ENCODE data around the gene RHEBL1. TPM values are rescaled to one million over a fixed set of nuclear protein-coding genes. Genes with fewer than 3 reads are reported as not detected.
A peak's percentile ranks its signal among the peaks of the same experiment; 100 is the strongest.

Gene RHEBL1
- polyA plus RNA-seq, 3 donors: 0.17 to 0.96 (median 0.50) TPM

DNA sequence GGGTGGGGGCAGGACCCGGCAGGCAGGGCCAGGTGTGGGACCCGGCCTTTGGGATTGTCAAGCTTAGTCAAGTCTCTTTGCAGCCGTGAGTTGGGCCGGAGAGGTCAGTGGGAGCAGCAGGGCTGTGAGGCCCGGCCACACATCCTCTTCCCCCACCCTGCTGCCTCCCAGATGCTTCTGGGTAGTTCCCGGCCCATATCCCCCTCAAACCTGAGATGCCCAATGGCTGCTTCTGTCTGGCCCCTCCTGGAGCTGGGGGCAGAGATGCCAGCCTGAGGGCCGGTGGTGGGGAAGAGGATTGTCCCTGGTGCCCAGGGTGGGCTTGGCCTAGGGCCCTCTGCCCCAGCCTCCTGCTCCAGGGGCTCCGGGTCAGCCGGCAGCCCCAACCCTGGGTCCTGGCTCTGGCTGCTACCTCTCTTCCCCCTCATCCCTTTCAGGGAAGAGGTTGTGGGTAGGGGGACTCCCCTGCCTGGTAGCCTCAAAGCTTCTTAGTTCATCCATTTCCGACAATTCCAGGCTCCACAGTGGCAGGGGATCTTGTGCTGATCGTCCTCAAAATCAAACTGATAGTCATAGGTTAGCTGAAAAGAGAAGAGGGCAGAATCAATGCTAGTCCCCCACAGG, 48.4 kb downstream of the RHEBL1 start:
- Mint-ChIP-seq H3K4me1 (peaks cover 27% of the 10 kb centered on the region), H3K27me3 (ENCODE audit: low read depth in 3 of 3) (peaks cover 0 to 1% (median 0%) of the 10 kb centered on the region in 3 donors), H3K9me3 (peaks cover 0 to 2% (median 0%) of the 10 kb centered on the region in 7 donors), H3K27ac (peak overlapping the region in 5 of 7 donors; percentile 25 to 91 (median 78)), H3K4me3 (no peak overlapping the region), H3K36me3 (peaks cover 54 to 61% of the 10 kb centered on the region in 2 donors)
- H3K4me3 ChIP-seq (replicated peaks in 1 of 3; ENCODE audit: low read depth in 2 of 3, low read length in 3 of 3): no peak overlapping the region
- WGBS (ENCODE audit: insufficient coverage): 100% methylated on average over 2 of the region's 11 CpGs
- DNase-seq: no peak
- no peak overlapping the region for H3K9ac ChIP-seq (ENCODE audit: insufficient read depth, low read length, poor library complexity, severe bottlenecking)
- peaks cover 30% of the 10 kb centered on the region for H3K79me2 ChIP-seq (ENCODE audit: insufficient read depth, low read length)
- intact Hi-C loops (cut with micrococcal nuclease): no loop called here
- H3K9me3 ChIP-seq (replicated peaks in 1 of 2; ENCODE audit: control insufficient read depth in 1 of 2, insufficient read depth in 1 of 2, low read length in 2 of 2): no peaks in the 10 kb centered on the region
- H3K27ac ChIP-seq (ENCODE audit: low read depth in 1 of 2, low read length in 2 of 2): peak overlapping the region in 1 of 2 donors; percentile 100
- TF ChIP-seq, protein P1, sequence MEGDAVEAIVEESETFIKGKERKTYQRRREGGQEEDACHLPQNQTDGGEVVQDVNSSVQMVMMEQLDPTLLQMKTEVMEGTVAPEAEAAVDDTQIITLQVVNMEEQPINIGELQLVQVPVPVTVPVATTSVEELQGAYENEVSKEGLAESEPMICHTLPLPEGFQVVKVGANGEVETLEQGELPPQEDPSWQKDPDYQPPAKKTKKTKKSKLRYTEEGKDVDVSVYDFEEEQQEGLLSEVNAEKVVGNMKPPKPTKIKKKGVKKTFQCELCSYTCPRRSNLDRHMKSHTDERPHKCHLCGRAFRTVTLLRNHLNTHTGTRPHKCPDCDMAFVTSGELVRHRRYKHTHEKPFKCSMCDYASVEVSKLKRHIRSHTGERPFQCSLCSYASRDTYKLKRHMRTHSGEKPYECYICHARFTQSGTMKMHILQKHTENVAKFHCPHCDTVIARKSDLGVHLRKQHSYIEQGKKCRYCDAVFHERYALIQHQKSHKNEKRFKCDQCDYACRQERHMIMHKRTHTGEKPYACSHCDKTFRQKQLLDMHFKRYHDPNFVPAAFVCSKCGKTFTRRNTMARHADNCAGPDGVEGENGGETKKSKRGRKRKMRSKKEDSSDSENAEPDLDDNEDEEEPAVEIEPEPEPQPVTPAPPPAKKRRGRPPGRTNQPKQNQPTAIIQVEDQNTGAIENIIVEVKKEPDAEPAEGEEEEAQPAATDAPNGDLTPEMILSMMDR (IDR thresholded peaks at IDR 0.05): no peak
- peaks cover 56 to 59% of the 10 kb centered on the region in 2 donors for H3K36me3 ChIP-seq (replicated peaks in 1 of 2; ENCODE audit: control insufficient read depth in 1 of 2, insufficient read depth in 2 of 2, low read length in 2 of 2)
- peaks cover 25 to 28% of the 10 kb centered on the region in 2 donors for H3K4me1 ChIP-seq (ENCODE audit: control insufficient read depth in 1 of 2, insufficient read depth in 2 of 2, low read length in 2 of 2)
- H3K27me3 ChIP-seq (ENCODE audit: control insufficient read depth in 2 of 2, insufficient read depth in 2 of 2, low read length in 2 of 2): no peaks in the 10 kb centered on the region
- H3K4me2 ChIP-seq (replicated peaks; ENCODE audit: extremely low read depth, low read length, poor library complexity, severe bottlenecking): no peak overlapping the region
- no peak overlapping the region for H2AFZ ChIP-seq (ENCODE audit: insufficient read depth, low read depth, low read length, poor library complexity, severe bottlenecking)
- H4K20me1 ChIP-seq (ENCODE audit: insufficient read depth, low read length): peaks cover 27% of the 10 kb centered on the region

DNA sequence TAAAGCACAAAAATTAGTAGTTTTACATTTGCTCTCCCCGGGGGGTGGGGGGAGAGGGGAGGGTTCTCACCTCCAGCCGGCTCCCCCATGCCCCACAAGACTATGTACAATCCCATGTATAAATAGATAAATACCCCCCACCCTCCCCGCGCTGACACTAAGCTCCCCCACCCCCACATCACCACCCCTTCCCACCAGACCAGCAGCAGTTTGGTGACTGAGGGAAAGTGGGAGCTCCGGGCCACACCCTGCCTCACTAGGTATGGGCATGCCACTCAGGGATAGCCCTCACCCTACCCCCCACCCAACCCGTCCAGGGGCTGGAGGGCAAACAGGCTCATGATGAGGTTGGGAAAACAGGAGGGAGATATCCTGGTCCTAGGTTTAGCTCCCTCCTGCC, 49.3 kb downstream of the RHEBL1 start:
- no peak overlapping the region for H3K4me3 ChIP-seq (replicated peaks in 1 of 3; ENCODE audit: low read depth in 2 of 3, low read length in 3 of 3)
- peak overlapping the region in 6 of 7 donors; percentile 23 to 82 (median 69) for H3K27ac Mint-ChIP-seq
- peaks cover 25 to 28% of the 10 kb centered on the region in 2 donors for H3K4me1 ChIP-seq (ENCODE audit: control insufficient read depth in 1 of 2, insufficient read depth in 2 of 2, low read length in 2 of 2)
- H3K9me3 ChIP-seq (replicated peaks in 1 of 2; ENCODE audit: control insufficient read depth in 1 of 2, insufficient read depth in 1 of 2, low read length in 2 of 2): no peaks in the 10 kb centered on the region
- TF ChIP-seq, protein P1 (IDR thresholded peaks at IDR 0.05): no peak
- H4K20me1 ChIP-seq (ENCODE audit: insufficient read depth, low read length): peaks cover 18% of the 10 kb centered on the region
- H3K4me1 Mint-ChIP-seq: peaks cover 27% of the 10 kb centered on the region
- H3K27me3 ChIP-seq (ENCODE audit: control insufficient read depth in 2 of 2, insufficient read depth in 2 of 2, low read length in 2 of 2): no peaks in the 10 kb centered on the region
- DNase-seq: no peak
- peaks cover 51 to 61% of the 10 kb centered on the region in 2 donors for H3K36me3 Mint-ChIP-seq
- H3K27me3 Mint-ChIP-seq (ENCODE audit: low read depth in 3 of 3): peaks cover 0 to 1% (median 0%) of the 10 kb centered on the region in 3 donors
- no peak overlapping the region for H2AFZ ChIP-seq (ENCODE audit: insufficient read depth, low read depth, low read length, poor library complexity, severe bottlenecking)
- peak overlapping the region; percentile 19 to 100 for H3K27ac ChIP-seq (ENCODE audit: low read depth in 1 of 2, low read length in 2 of 2)
- H3K36me3 ChIP-seq (replicated peaks in 1 of 2; ENCODE audit: control insufficient read depth in 1 of 2, insufficient read depth in 2 of 2, low read length in 2 of 2): peaks cover 46 to 49% of the 10 kb centered on the region in 2 donors
- H3K4me3 Mint-ChIP-seq: no peak overlapping the region
- no CpG with 5 or more reads among the region's 6 CpGs for WGBS (ENCODE audit: insufficient coverage)
- no peak overlapping the region for H3K9ac ChIP-seq (ENCODE audit: insufficient read depth, low read length, poor library complexity, severe bottlenecking)
- peaks cover 36% of the 10 kb centered on the region for H3K79me2 ChIP-seq (ENCODE audit: insufficient read depth, low read length)
- intact Hi-C loops (cut with micrococcal nuclease): no loop called here
- peaks cover 0 to 2% (median 0%) of the 10 kb centered on the region in 7 donors for H3K9me3 Mint-ChIP-seq
- no peak overlapping the region for H3K4me2 ChIP-seq (replicated peaks; ENCODE audit: extremely low read depth, low read length, poor library complexity, severe bottlenecking)
